Mesenteric fat pad (tissue), 1 donor: ENCODE data around the gene MMEL1. TPM values are rescaled to one million over a fixed set of nuclear protein-coding genes. Genes with fewer than 3 reads are reported as not detected.

Experiments
- DNase-seq: peaks from one replicate; pipeline ENCODE4 v3.0.0-alpha.2; 2020; ENCODE audit warnings: low spot score
- total RNA-seq: library from RNA; stranded (reverse); fragmentation: NEBNext Ultra II Directional; extraction: Animal tissue kit (Norgen Biotek cat#: 25700); gene quantifications from one replicate; pipeline ENCODE4 v1.2.1, GENCODE V29; 2021
- donor health status: DM: yes; HTN: yes; CAD: no.

The MMEL1 gene
- total RNA-seq, 1 donor from 2014 or later = 3.2 TPM

DNA sequence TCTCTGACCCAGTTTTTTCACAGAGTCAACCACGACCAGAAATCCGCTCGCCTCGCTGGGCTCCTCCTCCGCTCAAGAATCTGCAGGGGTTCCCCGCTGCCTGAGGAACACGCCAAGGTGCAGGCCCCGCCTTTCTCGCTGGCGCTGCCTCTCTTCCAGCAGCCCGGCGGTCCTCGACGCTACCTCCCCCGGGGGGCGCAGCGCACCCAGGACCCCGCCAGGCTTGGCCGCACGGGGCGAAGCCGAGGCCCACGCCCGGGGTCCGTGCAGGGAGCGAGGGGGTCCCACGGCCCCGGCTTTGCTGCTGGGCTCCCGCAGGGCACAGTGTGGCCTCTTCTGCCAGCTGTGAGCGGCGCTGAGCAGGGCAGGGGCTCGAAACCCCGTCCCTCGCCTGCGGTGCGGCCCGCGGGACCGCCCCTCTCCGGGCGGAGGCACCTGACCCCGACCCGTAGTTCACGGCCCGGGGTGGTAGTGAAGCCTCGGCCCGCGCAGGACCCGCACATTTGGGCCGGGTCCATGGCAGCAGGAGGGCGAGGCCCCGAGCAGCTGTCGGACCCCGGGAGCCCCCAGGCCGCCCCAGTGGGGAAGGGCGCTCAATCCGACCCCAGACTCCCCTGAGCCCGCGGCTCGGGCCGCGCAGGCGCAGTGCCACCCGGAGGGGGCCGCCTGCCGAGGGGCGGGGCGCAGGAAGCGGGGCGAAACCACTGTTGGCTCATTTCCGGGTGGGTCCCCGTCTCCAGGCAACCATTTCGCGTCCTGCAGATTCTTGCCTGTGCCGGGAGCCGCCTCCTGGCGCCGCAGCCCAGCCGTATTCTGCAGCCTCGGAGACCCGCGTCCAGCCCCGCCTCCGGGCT is 10.0 kb upstream of the MMEL1 start:
- DNase-seq = peak; percentile 96

DNA sequence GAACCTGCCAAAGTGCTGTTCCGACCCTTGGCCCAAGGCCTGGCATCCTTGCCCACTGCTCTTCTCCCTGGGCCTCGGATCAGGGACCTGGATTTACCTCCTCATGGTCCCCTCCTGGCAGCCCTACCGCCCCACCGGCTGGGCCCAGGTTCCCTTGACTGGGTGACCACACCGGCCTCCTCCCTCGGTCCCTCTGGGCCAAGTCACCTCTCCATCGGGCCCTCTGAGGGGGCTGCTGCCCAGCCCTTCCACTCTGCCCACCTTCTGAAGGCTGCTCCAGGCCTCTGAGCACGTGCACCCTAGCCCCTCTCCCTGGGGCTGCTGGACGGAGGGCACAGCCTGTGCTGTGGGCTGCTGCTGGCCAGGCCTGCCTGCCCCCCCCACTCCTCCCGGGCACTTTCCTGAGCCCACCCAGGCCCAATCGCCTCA is 9.3 kb upstream of the MMEL1 start:
- DNase-seq = no peak

GRCh38 chr1:2641381-2642130 is 8.7 kb upstream of the MMEL1 start:
- DNase-seq = no peak

DNA sequence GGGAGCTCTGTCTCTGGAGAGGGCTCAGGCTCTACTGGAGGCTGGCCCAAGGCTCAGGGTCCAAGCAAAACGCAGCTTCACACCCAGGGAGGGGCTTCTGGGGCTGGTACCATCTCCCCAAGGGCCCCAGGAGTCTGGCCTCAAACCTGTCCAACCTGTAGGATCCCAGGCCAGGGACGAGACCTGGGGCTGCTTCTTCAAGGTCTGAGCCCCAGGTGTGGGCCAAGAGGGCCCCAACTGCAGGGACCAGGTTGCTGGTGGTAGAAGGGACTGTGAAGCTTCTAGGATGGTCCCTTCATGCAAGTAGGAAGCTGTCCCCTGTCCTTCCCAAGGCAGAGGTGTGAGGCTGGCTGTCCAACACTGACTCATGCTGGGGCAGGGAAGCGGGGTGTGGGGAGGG is 7.8 kb upstream of the MMEL1 start:
- no peak for DNase-seq

- DNase-seq = no peak
Observed at GRCh38 chr1:2639607-2640521, 7.0 kb upstream of the MMEL1 start.

- DNase-seq = peak; percentile 87
Observed at GRCh38 chr1:2639203-2639602, 6.4 kb upstream of the MMEL1 start.

DNA sequence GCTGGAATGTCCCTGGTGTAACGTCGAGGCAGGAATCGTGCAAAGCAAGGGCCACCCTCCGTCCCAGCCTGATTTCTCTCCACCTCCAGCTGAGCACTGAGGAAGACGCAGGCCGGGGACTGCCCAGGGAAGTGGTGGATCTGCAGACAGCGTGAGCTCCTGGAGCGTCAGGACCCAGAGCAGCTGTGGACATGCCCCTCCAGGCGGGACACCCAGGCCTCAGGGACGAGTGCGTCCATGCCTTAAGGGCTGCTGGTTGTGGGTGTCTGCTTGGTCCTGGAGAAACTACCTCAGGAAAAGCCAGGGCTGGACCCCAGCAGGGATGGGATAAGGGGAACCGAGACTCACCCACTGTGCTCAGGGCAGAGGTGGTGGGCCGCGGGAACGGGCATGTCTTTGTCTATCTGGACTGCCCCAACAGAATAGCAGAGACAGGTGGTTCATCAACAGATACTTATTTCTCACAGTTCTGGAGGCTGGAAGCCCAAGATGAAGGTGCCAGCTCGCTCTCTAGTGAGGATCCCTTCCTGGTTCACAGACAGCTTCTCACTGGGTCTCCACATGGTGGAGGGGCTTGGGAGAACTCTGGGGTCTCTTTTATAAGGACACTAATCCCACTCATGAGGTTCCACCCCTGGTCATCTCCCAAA is 5.8 kb upstream of the MMEL1 start:
- DNase-seq = peak; percentile 86

DNA sequence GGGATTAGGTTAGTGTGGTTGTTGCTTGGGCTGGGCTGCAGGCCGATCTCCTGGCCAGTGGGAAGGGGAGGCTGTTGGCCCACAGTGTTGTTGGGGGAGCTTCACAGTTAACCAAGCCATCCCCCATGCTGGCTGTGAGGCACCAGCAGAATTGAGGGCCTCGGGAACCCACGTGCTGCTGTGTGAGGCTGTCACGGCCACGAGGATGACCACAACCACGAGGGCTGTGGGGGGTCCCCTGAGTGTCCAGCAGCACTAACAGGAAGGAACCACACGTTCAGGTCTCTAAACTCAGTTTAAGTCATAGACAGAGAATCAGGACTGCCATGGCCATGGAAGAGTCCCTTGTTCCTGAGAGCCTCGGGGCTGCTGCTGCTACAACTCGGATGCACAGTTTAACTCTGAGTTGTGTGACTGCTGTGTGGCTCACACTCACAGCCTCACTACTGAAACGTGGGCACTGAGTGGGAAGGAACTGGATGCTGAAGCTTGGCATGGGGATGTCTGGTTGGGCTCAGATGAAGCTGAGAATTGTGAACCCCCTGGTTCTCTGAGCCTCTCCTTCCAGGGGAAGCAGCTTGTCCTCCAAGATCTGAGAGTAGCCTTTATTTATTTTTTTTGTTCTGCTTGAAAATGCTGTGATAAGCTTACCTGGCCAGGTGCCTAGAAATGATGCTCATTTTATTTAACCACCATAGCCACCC is 4.8 kb upstream of the MMEL1 start:
- DNase-seq = peak; percentile 60

GRCh38 chr1:2636733-2637132 is 3.9 kb upstream of the MMEL1 start:
- DNase-seq = peak; percentile 33

- peak; percentile 49 for DNase-seq
Observed at GRCh38 chr1:2635361-2636010, 2.7 kb upstream of the MMEL1 start.

DNA sequence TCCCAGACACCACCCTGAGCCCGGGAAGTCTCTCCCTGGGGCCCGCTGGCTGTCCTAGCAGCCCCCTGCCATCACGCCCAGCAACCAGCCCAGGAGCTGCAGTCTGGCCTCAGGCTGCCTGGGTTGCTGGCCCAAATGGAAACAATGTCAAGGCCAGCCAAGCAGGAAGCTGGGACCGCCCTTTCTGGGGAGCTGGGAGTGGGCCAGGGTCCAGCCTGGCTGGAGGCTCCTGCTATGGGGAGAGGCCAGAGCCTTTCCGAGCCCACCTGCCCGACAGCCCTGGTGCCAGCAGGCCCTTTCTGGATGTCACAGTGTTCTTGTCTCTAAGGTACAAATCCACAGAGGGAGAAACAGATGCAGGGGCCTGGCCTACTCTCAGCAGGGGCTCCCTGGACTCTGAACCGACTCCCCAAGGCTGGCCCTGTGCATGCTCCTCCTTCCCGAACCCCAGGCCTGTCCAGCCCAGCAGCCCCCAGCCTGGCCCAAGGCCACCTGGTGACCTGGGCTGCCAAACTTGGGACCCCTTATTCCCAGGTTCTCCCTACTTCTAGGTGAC is 1.2 kb upstream of the MMEL1 start:
- DNase-seq = no peak

DNA sequence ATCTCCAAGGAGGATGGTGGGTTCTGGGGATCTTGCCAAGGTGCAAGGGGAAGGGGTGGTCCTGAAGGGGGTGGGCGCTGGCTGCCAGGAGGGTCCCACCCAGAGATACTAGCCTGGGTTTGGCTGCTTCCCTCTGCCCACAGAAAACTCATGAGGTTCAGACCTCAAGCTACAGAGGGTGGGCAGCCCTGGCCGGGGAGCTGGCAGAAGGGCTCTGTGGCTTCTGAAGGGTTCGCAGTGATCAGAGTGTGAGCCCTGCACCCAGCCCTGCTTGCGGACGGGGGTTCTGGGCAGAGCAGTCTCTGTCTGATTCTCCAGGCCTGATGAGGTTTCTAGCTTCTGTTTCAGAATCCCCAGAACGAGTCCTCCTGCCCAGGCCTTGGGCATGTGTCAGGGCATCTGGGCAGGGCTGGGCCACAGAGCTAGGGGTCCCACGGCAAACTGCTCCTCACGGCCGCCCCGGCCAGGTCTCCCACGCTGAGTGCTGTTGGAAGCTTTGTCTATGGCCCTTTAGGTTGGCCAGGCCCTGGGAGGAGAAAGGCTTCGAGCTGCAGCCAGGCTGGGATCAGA is 635 bp upstream of the MMEL1 start:
- no peak for DNase-seq

DNA sequence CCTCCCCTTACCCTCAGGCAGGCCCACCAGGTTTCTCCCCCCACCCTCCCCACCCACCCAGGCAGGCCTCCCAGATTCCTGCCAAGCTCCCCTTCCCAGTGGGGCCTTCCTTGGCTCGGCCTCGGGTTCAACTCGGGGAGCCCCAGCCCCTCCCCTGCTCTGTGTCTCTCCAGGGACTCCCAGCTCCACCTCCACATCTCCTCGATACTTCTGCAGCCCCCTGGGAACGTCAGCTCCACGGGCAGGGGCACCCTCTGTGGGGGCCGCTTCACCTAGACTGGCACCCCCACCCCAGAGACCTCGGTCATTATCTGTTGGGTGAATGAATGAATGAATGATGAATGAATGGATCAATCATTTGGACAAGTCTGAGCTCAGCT is 775 bp downstream of the MMEL1 start:
- no peak for DNase-seq

DNA sequence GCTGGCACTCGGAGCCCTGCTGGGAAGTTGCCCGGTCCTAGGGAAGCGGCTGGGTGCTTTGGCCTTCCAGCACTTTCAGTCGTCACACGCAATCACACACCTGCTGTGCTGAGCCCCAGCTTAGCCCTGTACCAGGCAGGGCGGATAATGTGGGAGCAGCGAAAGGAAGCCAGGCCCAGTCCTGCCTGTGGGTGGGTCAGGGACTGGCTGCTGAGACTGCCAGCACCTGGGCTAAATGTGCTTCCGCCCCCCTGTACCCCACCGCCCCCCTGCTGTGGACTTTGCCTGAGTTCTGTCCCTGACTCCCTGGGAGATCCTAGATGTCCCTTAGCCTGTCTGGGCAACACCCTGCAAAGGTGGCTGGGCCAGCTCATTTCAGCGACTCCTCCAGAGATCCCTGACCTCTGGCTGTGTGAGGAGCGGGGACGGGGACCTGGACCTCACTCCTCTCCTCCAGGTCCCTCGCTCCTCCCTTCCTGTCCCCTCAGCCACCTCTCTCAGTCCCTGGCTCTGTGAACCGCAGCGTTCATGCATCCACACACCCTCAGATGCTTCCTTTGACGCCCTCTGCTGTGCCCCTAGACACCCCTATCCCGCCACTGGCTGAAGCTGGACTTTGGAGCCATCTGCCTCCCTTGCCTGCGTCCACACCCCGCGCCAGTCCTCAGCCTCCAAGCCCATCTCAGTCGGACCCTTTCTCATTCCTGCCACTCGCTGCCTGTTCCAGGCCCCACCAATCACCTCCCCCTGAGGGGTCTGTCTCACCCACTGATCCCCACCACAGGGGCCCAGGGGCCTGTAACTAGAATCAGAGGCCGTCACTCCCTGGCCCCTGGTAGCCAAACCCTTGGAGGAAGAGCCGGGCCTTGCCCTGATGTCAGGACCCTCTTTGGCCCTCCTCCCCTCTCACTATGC is 1.4 kb downstream of the MMEL1 start:
- DNase-seq = no peak

- no peak for DNase-seq
Observed at GRCh38 chr1:2630498-2631135, 2.2 kb downstream of the MMEL1 start.

DNA sequence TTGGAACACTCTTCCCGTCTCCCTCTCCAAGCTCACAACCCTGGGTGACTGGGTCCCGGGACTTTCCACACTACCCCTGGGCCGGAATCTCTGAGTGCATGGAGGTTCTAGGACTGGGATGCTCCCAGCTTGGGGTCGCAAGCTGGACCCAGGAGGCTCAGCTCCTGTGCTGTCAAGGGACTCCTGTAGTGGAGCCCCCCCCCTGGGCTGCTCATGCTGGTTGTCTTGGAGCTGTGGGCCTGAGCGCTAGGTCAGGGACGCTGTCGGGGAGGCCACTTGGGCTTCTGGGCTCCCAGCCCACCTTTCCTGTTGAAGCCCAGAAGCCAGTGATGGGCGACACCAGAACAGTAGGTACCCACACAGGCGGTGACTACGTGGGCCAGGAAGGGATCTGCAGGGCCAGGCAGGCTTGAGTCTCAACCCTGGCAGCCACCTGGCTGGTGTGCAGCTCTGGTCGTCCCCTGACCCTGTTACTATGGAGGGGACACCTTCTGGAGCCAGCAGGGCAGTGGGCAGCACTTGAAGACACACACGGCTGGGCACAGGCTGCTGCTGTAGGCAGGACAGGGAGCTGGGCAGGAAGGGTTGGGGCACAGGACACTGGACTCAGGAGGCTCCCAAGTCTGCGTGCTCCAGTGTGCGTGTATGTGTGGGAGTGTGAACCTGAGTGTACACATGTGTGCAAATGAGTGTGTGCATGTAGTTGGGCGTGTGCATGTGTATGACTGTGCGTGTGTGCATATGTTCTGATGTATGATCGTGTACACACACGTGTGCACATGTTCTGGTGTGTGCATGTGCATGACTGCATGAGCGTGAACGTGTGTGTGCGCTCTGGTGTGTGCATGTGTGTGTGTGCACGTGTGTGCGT is 3.0 kb downstream of the MMEL1 start:
- no peak for DNase-seq
